ENCODE results near the gene GRAMD1C. TPM values are rescaled to one million over a fixed set of nuclear protein-coding genes. Genes with fewer than 3 reads are reported as not detected.

The GRAMD1C gene
- total and polyA plus RNA-seq, 7 donors: 0.27 to 12.3 (median 3.6) TPM

GRCh38 chr3:113802795-113803455, 35.7 kb upstream of the GRAMD1C start:
- Histone ChIP-seq H3K4me3 (no peak overlapping the region), H3K36me3 (peaks cover 3 to 98% (median 18%) of the 10 kb centered on the region in 4 donors), H3K27me3 (no peaks in the 10 kb centered on the region), H3K27ac (no peak overlapping the region), H3K9me3 (no peaks in the 10 kb centered on the region), H3K4me1 (no peaks in the 10 kb centered on the region)
- intact Hi-C loops (cut with DNase I): no loop called here
- 94 to 98% methylated on average over 3 of the region's 3 CpGs for WGBS, 2 donors
- no peak for DNase-seq
- TF ChIP-seq POLR2AphosphoS5 (IDR thresholded peaks at IDR 0.05): no peak
- no peak for TF ChIP-seq POLR2A (IDR thresholded peaks at IDR 0.05)
- no peak for TF ChIP-seq CTCF (IDR thresholded peaks at IDR 0.05)
- TF ChIP-seq EP300 (IDR thresholded peaks at IDR 0.05): no peak

GRCh38 chr3:113804661-113805060, 33.9 kb upstream of the GRAMD1C start:
- TF ChIP-seq CTCF (IDR thresholded peaks at IDR 0.05) (no peak), POLR2AphosphoS5 (IDR thresholded peaks at IDR 0.05) (no peak), POLR2A (IDR thresholded peaks at IDR 0.05) (no peak), EP300 (IDR thresholded peaks at IDR 0.05) (no peak)
- Histone ChIP-seq H3K4me3 (no peak overlapping the region), H3K4me1 (no peaks in the 10 kb centered on the region), H3K36me3 (peaks cover 6 to 92% (median 15%) of the 10 kb centered on the region in 4 donors), H3K27me3 (no peaks in the 10 kb centered on the region), H3K27ac (no peak overlapping the region), H3K9me3 (no peaks in the 10 kb centered on the region)
- intact Hi-C loops (cut with DNase I): no loop called here
- WGBS, 2 donors: 19 to 70% methylated on average over 4 of the region's 4 CpGs
- DNase-seq: no peak

GRCh38 chr3:113805249-113805648, 33.3 kb upstream of the GRAMD1C start:
- no peaks in the 10 kb centered on the region for H3K9me3 ChIP-seq
- H3K27ac ChIP-seq: no peak overlapping the region
- H3K4me3 ChIP-seq: no peak overlapping the region
- H3K27me3 ChIP-seq: no peaks in the 10 kb centered on the region
- TF ChIP-seq POLR2A (IDR thresholded peaks at IDR 0.05) (no peak), CTCF (IDR thresholded peaks at IDR 0.05) (no peak), POLR2AphosphoS5 (IDR thresholded peaks at IDR 0.05) (no peak), EP300 (IDR thresholded peaks at IDR 0.05) (no peak)
- 52 to 79% methylated on average over 3 of the region's 3 CpGs for WGBS, 2 donors
- DNase-seq: no peak
- intact Hi-C loops (cut with DNase I): no loop called here
- H3K36me3 ChIP-seq: peaks cover 6 to 93% (median 14%) of the 10 kb centered on the region in 4 donors
- H3K4me1 ChIP-seq: no peaks in the 10 kb centered on the region

DNA sequence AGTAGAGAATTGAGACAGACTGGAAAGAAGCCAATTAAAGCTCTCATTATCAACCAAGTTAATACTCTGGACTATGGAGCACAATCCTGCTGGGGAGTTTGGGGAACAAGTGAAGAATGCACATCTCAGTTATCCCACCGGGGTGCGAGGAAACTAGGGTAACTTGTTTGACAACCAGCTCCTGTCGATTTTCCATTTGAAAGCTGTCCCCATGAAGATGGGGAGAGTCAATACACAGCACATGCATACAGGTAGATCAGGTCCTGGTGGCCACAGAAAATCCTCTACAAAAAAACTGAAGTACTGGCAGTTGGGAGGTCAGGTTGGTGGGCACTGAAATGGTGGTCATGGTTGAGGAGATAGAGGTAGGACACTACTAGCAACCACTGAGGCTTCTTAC, 25.7 kb upstream of the GRAMD1C start:
- H3K4me3 ChIP-seq: no peak overlapping the region

GRCh38 chr3:113819866-113820265, 18.7 kb upstream of the GRAMD1C start:
- H3K36me3 ChIP-seq: no peaks in the 10 kb centered on the region

More for the DNA sequence above, 25.7 kb upstream of the GRAMD1C start:
- no peak for DNase-seq
- Histone ChIP-seq H3K9me3 (no peaks in the 10 kb centered on the region), H3K27me3 (no peaks in the 10 kb centered on the region), H3K36me3 (peaks cover 0 to 42% (median 6%) of the 10 kb centered on the region in 4 donors), H3K27ac (no peak overlapping the region), H3K4me1 (no peaks in the 10 kb centered on the region)
- WGBS, 2 donors: 89 to 93% methylated on average over 3 of the region's 3 CpGs
- intact Hi-C loops (cut with DNase I): no loop called here
- TF ChIP-seq POLR2A (IDR thresholded peaks at IDR 0.05): no peak
- no peak for TF ChIP-seq POLR2AphosphoS5 (IDR thresholded peaks at IDR 0.05)

More at GRCh38 chr3:113819866-113820265, 18.7 kb upstream of the GRAMD1C start:
- no peak for DNase-seq
- Histone ChIP-seq H3K4me1 (no peaks in the 10 kb centered on the region), H3K27ac (no peak overlapping the region), H3K27me3 (no peaks in the 10 kb centered on the region), H3K4me3 (no peak overlapping the region), H3K9me3 (no peaks in the 10 kb centered on the region)
- WGBS, 2 donors: 80 to 97% methylated on average over 3 of the region's 3 CpGs
- TF ChIP-seq EP300 (IDR thresholded peaks at IDR 0.05) (no peak), CTCF (IDR thresholded peaks at IDR 0.05) (no peak), POLR2AphosphoS5 (IDR thresholded peaks at IDR 0.05) (no peak), POLR2A (IDR thresholded peaks at IDR 0.05) (no peak)
- intact Hi-C loops (cut with DNase I): no loop called here

Measured in sigmoid colon (tissue), 7 donors.